ENCODE measurements around the gene TBC1D10A. TPM values are rescaled to one million over a fixed set of nuclear protein-coding genes. Genes with fewer than 3 reads are reported as not detected.

The TBC1D10A gene
- polyA plus RNA-seq, 1 of the 3 experiments (the other 2 are of a cell fraction), result 15.3 TPM

DNA sequence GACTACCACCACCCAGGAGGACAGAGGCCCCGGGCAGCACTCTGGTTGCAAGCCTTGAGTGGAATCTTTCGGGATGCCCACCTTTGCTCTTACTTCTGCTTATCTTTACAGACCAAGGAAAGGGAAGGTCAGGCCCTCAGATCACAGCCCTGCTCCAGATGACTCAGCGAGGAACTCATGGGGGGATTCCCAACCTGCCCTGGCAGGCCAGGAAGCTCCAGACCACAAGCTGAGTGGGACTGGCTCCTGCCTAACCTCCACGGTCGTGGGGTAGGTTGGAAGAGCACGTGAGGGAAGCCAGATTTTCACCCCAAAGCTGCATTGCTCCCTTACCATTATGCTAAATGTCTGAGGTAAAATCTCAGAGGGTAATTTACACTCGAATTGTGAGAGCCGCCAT lies 11.8 kb downstream of the TBC1D10A start (continued):
- TF ChIP-seq, protein P1, sequence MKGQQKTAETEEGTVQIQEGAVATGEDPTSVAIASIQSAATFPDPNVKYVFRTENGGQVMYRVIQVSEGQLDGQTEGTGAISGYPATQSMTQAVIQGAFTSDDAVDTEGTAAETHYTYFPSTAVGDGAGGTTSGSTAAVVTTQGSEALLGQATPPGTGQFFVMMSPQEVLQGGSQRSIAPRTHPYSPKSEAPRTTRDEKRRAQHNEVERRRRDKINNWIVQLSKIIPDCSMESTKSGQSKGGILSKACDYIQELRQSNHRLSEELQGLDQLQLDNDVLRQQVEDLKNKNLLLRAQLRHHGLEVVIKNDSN (IDR thresholded peaks at IDR 0.05; ENCODE audit: borderline replicate concordance, low read depth), result no peak
- TF ChIP-seq RFX5 (IDR thresholded peaks at IDR 0.05; ENCODE audit: low read length) (no peak), FOSL2 (IDR thresholded peaks at IDR 0.05; ENCODE audit: borderline replicate concordance, low read depth) (peak; percentile 55), GATA2 (CRISPR knock-in tag; IDR thresholded peaks at IDR 0.05) (no peak), CHD2 (IDR thresholded peaks at IDR 0.05; ENCODE audit: low read length, partially characterized antibody) (no peak), TCF12 (IDR thresholded peaks at IDR 0.05) (peak; percentile 34; the same call in 1 of the 2 replicates), ELF1 (IDR thresholded peaks at IDR 0.05) (no peak)
- TF ChIP-seq, protein P2, sequence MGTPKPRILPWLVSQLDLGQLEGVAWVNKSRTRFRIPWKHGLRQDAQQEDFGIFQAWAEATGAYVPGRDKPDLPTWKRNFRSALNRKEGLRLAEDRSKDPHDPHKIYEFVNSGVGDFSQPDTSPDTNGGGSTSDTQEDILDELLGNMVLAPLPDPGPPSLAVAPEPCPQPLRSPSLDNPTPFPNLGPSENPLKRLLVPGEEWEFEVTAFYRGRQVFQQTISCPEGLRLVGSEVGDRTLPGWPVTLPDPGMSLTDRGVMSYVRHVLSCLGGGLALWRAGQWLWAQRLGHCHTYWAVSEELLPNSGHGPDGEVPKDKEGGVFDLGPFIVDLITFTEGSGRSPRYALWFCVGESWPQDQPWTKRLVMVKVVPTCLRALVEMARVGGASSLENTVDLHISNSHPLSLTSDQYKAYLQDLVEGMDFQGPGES (IDR thresholded peaks at IDR 0.05; ENCODE audit: low read depth, low read length), result no peak
- TF ChIP-seq, protein P3, sequence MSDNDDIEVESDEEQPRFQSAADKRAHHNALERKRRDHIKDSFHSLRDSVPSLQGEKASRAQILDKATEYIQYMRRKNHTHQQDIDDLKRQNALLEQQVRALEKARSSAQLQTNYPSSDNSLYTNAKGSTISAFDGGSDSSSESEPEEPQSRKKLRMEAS (IDR thresholded peaks at IDR 0.05; ENCODE audit: low read depth), result peak; percentile 43; the same call in 1 of the 2 replicates

DNA sequence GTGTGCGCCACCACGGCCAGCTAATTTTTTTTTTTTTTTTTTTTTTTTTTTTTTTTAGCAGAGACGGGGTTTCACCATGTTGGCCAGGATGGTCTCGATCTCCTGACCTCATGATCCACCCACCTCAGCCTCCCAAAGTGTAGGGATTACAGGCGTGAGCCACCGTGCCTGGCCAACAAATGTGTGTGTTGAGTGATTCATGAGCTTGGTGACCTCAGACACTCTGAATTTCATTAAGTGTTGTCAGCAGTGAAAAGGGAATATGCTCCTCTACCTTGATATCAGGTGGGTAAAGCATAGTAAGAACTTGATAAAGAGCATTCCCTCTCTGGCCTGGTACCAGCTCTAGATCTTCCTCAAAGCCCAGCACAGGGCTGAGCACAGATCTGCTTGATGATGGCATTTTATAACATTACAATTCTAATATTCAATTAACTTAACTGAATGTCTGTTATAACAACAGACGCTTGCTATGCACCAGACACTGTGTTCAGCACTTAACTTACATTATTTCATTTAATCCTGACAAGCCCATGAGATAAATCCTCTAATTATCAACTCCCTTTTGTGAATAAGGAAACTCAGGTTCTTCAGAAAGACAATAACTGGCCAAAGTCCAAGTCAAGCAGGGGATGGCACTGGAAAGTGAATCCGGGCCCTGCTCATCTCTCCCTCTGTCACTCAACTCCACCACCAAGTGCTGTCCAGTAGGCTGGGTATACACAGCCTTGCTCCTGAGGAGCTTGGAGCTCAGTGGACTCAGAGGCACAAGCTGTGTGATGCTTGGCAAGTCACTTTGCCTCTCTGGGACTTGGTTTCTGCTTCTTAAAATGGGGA lies 13.0 kb downstream of the TBC1D10A start:
- CTCF ChIA-PET, result interaction anchor here (1.1 to 6.5 kb wide), 2 partner anchors 19 to 25 kb away, joined by 3 to 31 read pairs; partner anchors contain the start of gene CASTOR1
- peaks cover 78% of the 10 kb centered on the region for H3K79me2 ChIP-seq (ENCODE audit: insufficient read depth)
- H2AFZ ChIP-seq (ENCODE audit: low read depth), result no peak overlapping the region
- peaks cover 68% of the 10 kb centered on the region for H4K20me1 ChIP-seq (ENCODE audit: insufficient read depth)
- peaks cover 26 to 35% of the 10 kb centered on the region in 2 experiments; a peak in 3 of 4 replicates for H3K4me1 ChIP-seq (ENCODE audit: control insufficient read depth in 1 of 2, insufficient read depth in 2 of 2, low read depth in 1 of 2, low read length in 1 of 2)
- H3K9me3 ChIP-seq, result no peaks in the 10 kb centered on the region
- TF ChIP-seq EZH2phosphoT487 (IDR thresholded peaks at IDR 0.05; ENCODE audit: borderline replicate concordance, low read depth), result no peak
- peak; percentile 22 for TF ChIP-seq CHD2 (IDR thresholded peaks at IDR 0.05; ENCODE audit: low read length, partially characterized antibody)
- TF ChIP-seq, protein P4, sequence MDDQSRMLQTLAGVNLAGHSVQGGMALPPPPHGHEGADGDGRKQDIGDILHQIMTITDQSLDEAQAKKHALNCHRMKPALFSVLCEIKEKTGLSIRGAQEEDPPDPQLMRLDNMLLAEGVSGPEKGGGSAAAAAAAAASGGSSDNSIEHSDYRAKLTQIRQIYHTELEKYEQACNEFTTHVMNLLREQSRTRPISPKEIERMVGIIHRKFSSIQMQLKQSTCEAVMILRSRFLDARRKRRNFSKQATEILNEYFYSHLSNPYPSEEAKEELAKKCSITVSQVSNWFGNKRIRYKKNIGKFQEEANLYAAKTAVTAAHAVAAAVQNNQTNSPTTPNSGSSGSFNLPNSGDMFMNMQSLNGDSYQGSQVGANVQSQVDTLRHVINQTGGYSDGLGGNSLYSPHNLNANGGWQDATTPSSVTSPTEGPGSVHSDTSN (IDR thresholded peaks at IDR 0.05), result peak; percentile 42
- TF ChIP-seq GATA2 (CRISPR knock-in tag; IDR thresholded peaks at IDR 0.05), result no peak
- TF ChIP-seq, protein P1 (IDR thresholded peaks at IDR 0.05; ENCODE audit: borderline replicate concordance, low read depth), result no peak
- peak; percentile 19; the same call in 1 of the 2 replicates for TF ChIP-seq NFIC (IDR thresholded peaks at IDR 0.05; ENCODE audit: borderline replicate concordance)
- no peak for TF ChIP-seq RFX5 (IDR thresholded peaks at IDR 0.05; ENCODE audit: low read length)
- 0 out of 4 replicates have a peak, but pooled peaks of 1 of the 2 experiments have one; percentile 41 for TF ChIP-seq EP300 (IDR thresholded peaks at IDR 0.05; ENCODE audit: borderline replicate concordance in 1 of 2, low read depth in 1 of 2, low read length in 1 of 2)
- no peak for TF ChIP-seq YY1 (IDR thresholded peaks at IDR 0.05; ENCODE audit: low read depth)
- 0 out of 2 replicates have a peak, but pooled peaks have one; percentile 26 for TF ChIP-seq RCOR1 (IDR thresholded peaks at IDR 0.05; ENCODE audit: low read length)
- DNase-seq, result peak; percentile 44
- no peak overlapping the region for H3K4me3 ChIP-seq (ENCODE audit: low read depth in 2 of 2, low read length in 1 of 2)
- no peaks in the 10 kb centered on the region for H3K9me2 ChIP-seq
- POLR2A ChIA-PET, result interaction anchor here (0.7 to 0.9 kb wide), 2 partner anchors 11 to 25 kb away, joined by 3 read pairs; partner anchors contain the start of gene CASTOR1
- H3K36me3 ChIP-seq (replicated peaks in 1 of 2; ENCODE audit: control insufficient read depth in 1 of 2, insufficient read depth in 2 of 2, low read length in 1 of 2), result no peaks in the 10 kb centered on the region
- H3K4me2 ChIP-seq, result peak overlapping the region; percentile 41; the same call in 1 of the 2 replicates
- WGBS (ENCODE audit: low lambda C conversion rate), result 76% methylated on average over 8 of the region's 8 CpGs
- peaks cover 25% of the 10 kb centered on the region for H3F3A ChIP-seq (replicated peaks; ENCODE audit: insufficient read depth)
- H3K27ac ChIP-seq (ENCODE audit: low read depth in 2 of 2, low read length in 1 of 2), result peak overlapping the region; percentile 15 to 19; a peak in 1 of 4 replicates
- H3K27me3 ChIP-seq (ENCODE audit: insufficient read depth), result no peaks in the 10 kb centered on the region
- H3K9ac ChIP-seq, result no peak overlapping the region
